ENCODE data around the gene RASGRF2. TPM values are rescaled to one million over a fixed set of nuclear protein-coding genes. Genes with fewer than 3 reads are reported as not detected.

The RASGRF2 gene
- total and polyA plus RNA-seq, 9 of the 15 experiments (the other 6 are each of a cell fraction or from before 2014, with no cell fraction given), result 0.01 to 0.22 (median 0.08) TPM; not detected in 2

DNA sequence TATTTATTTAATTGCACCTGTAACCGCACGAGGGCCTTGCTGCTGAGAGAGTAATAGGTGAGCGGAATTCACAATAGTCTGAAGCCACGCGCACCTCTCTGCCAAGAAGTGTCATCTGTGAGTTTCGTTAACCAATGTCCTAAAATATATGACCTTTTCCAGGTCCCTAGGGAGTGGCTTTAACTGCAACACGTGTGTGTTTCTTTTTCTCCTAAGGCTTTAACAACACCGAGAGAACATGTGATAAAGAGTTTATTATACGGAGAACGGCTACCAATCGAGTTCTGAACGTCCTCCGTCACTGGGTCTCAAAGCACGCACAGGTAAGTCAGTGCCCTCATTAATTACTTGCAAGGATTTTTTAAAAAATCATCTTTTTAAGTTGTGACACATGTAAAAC, 219.8 kb downstream of the RASGRF2 start (continued):
- TF ChIP-seq RREB1 (CRISPR knock-in tag; IDR thresholded peaks at IDR 0.05) (no peak), HNRNPUL1 (IDR thresholded peaks at IDR 0.05; ENCODE audit: low read length) (no peak), ARHGAP35 (IDR thresholded peaks at IDR 0.05; ENCODE audit: partially characterized antibody) (no peak), TRIM24 (IDR thresholded peaks at IDR 0.05) (no peak), CHD2 (IDR thresholded peaks at IDR 0.05; ENCODE audit: low read depth, low read length) (no peak)

All from K562 (cell line).